Testis (tissue), 2 donors: Measurements from ENCODE around the gene AGBL1.

Experiments used
- POLR2A ChIP-seq: fragments of 450-650 bp; IDR thresholded peaks from one replicate; pipeline ENCODE4 v1.6.1; 2017; ENCODE audit warnings: antibody characterized with exemption, mild to moderate bottlenecking, moderate library complexity
- TF ChIP-seq, protein P1 (sequence below), 3 experiments: fragments of 450-650 bp in 2 of 3; fragments of 200-600 bp in 1 of 3; sonication (generic) in 1 of 3; IDR thresholded peaks; one replicate each; pipeline ENCODE4 v1.5.1; 2016 to 2019; ENCODE audit warnings: antibody characterized with exemption in 3 of 3, mild to moderate bottlenecking in 2 of 3, moderate library complexity in 1 of 3

DNA sequence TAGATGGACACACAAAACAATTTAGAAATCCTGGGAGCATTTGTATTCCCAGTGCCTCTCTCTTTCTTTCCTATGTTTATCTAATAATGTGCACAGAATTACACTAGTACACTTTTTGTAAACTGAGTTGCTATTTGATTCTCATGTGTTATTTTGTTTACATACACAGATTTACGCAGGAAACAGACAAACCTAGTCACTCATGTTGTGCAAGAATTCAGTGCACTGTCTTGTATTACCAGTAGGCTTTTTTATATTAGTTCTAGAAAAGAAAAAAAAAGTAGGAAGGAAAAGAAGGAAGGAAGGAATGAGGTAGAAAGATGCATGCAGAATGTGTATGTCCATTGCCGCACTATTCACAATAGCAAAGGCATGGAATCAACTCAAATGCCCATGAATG lies 257.4 kb downstream of the AGBL1 start:
- TF ChIP-seq, protein P1, sequence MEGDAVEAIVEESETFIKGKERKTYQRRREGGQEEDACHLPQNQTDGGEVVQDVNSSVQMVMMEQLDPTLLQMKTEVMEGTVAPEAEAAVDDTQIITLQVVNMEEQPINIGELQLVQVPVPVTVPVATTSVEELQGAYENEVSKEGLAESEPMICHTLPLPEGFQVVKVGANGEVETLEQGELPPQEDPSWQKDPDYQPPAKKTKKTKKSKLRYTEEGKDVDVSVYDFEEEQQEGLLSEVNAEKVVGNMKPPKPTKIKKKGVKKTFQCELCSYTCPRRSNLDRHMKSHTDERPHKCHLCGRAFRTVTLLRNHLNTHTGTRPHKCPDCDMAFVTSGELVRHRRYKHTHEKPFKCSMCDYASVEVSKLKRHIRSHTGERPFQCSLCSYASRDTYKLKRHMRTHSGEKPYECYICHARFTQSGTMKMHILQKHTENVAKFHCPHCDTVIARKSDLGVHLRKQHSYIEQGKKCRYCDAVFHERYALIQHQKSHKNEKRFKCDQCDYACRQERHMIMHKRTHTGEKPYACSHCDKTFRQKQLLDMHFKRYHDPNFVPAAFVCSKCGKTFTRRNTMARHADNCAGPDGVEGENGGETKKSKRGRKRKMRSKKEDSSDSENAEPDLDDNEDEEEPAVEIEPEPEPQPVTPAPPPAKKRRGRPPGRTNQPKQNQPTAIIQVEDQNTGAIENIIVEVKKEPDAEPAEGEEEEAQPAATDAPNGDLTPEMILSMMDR (IDR thresholded peaks at IDR 0.05): no peak
- TF ChIP-seq POLR2A: no peak
